Activated CD8-positive, alpha-beta memory T cell treated with anti-CD3 and anti-CD28 coated beads, Interleukin-2, amount 50 U/mL, for 48 hours (primary cell): ENCODE data around the gene CPXM2.
"Not testable (repeated sequence)": the region's sequence is repeated elsewhere in the genome, so short reads cannot be mapped to it uniquely, and the experiment has no call there.

Source experiments
- DNase-seq: peaks from one replicate; pipeline ENCODE4 v3.0.0-alpha.2; 2020

CPXM2 gene

GRCh38 chr10:123736917-123737316, 154.7 kb downstream of the CPXM2 start:
- not testable (repeated sequence) for DNase-seq

- DNase-seq, result no peak
These were observed 162.1 kb downstream of the CPXM2 start for GRCh38 chr10:123729523-123729922.

GRCh38 chr10:123726836-123727235, 164.8 kb downstream of the CPXM2 start:
- DNase-seq, result no peak

GRCh38 chr10:123726381-123726780, 165.2 kb downstream of the CPXM2 start:
- DNase-seq, result no peak

GRCh38 chr10:123724747-123725146, 166.9 kb downstream of the CPXM2 start:
- DNase-seq, result no peak

GRCh38 chr10:123722351-123722750, 169.3 kb downstream of the CPXM2 start:
- DNase-seq, result no peak

- no peak for DNase-seq
These were observed 170.1 kb downstream of the CPXM2 start for GRCh38 chr10:123721441-123722049.

GRCh38 chr10:123720536-123720935, 171.1 kb downstream of the CPXM2 start:
- DNase-seq, result no peak

GRCh38 chr10:123718544-123719060, 173.0 kb downstream of the CPXM2 start:
- DNase-seq, result no peak

- DNase-seq, result no peak
These were observed 174.3 kb downstream of the CPXM2 start for GRCh38 chr10:123717336-123717735.

GRCh38 chr10:123715546-123715945, 176.1 kb downstream of the CPXM2 start:
- no peak for DNase-seq

- no peak for DNase-seq
These were observed 185.4 kb downstream of the CPXM2 start for GRCh38 chr10:123706236-123706635.

- no peak for DNase-seq
These were observed 186.8 kb downstream of the CPXM2 start for GRCh38 chr10:123704812-123705211.

- no peak for DNase-seq
These were observed 187.5 kb downstream of the CPXM2 start for GRCh38 chr10:123704076-123704475.

GRCh38 chr10:123703195-123703790, 188.3 kb downstream of the CPXM2 start:
- no peak for DNase-seq
